Measurements from ENCODE around the gene WNK3.
"Not testable (repeated sequence)": the region's sequence is repeated elsewhere in the genome, so short reads cannot be mapped to it uniquely, and the experiment has no call there.

Gene WNK3

DNA sequence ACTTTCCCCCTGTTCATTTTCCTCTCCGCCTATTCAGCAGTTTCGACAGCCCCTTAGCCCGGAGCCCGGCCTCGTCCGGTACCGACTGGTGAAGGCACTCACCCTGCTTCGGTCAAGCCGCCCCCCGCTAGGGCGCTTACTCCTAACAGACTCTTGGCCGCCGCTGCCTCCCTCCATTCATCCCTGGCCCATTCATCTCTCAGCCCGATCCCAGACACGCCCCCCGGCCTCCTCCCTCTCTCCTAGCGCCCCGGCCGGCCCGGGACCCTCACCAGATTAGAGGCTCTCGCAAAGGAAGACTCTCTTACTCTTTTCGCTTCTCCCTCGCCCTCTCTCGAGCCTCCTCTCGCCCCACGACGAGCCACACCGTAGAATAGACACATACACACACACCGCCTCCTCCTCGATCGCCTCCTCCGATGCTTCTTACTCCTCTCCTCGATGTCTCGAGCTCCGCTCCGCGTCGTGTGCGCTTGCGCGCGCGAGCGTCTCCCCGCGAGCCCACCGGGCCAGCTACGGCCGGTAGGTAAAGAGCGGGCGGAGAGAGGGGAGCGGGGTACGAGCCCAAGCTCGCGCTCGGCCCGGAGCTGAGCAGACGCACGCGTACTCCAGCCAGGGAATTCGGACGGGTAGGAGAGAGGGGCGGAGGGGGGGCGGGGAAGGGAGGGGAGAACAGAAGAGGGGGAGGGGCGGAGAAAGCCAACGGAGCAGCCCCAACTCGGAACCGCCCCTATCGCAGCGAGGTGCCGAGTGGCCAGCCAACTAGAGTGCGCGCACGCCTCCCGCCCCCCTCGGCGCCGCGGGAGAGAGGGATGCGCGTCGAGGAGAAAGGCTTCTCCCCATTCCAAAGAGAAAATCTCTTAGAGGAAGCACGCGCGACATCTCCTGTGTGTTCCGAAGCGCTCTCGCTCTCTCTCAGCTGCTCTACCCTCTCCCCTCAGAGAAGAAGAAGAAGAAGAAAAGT, at the start of gene WNK3:
Gene WNK3 (minus strand): TSS at position 633 of the 964 bp plus-strand sequence.
- DNase-seq (ENCODE audit: low spot score) = no peak

DNA sequence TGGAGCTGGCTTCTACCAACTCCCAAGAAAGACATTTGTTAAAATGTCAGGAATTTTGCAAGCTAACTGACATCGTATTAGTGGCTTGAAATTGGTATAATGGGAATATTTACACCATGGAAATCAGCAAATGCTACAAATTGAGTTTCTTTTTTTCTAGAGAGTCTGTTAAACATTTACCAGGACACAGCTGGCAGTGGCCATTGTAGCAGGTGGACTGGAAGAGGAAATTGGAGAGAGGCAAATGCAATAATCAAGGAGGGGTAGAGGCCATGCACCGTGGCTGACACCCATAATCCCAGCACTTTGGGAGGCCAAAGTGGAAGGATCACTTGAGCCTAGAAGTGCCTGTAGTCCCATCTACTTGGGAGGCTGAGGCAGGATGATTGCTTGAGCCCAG, 49.4 kb upstream of the WNK3 start:
- no peak for DNase-seq (ENCODE audit: low spot score)

DNA sequence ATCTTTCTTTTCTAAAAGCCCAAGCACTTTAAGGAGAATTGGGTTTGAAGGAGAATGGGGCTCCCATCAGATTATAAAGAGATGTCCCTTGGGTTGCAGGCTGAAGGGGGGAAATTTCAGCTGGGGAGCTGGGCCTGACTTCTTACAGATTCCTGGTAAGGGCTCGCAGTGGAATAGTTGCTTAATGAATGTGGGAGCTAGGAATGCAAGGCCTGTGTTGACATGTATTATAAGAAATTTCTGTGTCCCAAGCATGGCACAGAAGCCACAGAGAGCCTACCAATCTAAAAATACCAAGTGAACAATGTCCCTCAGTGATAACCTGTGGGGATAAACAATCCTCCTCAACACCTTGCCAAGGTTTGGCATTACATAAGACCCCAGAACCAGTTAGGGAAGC, 39.3 kb upstream of the WNK3 start:
- no peak for DNase-seq (ENCODE audit: low spot score)

DNA sequence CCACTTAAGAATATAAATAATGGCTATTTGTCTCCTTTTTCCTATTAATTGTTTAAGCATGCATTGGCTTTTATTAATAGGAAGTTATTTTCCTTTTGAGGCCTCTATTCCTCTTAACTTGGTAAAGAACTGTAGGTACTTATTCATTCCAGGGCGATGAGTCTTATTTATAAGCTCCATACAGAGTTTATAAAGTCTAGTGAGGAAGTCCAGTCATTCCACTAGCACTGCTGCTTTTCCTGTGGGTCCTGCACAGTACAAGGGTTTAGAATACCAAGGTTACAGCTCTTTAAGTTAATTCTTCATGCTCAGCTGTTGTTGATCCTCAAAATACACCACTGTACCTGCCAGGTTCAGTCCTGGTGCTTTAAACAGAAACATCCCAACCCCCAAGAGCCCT, 28.5 kb upstream of the WNK3 start:
- DNase-seq (ENCODE audit: low spot score) = peak; percentile 42

DNA sequence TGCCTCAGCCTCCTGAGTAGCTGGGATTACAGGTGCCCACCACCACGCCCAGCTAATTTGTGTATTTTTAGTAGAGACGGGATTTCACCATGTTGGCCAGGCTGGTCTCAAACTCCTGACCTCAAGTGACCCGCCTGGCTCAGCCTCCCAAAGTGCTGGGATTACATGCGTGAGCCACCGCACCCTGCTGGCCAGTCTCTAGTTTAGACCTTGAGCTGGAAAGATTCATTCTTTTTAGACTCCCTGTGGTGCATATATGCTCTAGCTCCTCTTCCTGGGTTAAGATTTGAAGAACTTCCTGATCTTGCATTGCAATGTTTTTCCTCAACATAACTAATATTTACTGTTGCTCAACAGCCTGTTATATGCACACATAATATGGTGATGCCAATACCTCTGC, 26.8 kb upstream of the WNK3 start:
- not testable (repeated sequence) for DNase-seq (ENCODE audit: low spot score)

DNA sequence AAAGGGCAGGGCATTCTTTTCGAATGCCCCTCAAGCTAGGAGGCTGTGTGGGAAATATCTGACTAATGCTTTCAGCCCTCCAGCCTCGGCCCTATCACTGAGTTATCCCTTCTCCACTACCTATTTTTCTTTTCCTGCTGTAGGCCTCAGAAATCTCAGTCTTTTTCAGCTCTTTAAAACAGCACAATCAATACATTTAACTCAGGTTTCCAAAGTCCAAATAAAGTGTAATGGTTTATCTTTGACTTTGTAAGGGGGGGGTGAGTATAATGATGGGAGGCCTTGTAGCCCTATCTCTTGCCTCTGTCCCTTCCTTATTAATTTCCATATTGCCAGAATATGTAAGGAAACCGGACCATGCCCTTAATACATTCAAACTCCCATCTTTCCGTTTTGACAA, 1.6 kb upstream of the WNK3 start:
- DNase-seq (ENCODE audit: low spot score) = no peak

DNA sequence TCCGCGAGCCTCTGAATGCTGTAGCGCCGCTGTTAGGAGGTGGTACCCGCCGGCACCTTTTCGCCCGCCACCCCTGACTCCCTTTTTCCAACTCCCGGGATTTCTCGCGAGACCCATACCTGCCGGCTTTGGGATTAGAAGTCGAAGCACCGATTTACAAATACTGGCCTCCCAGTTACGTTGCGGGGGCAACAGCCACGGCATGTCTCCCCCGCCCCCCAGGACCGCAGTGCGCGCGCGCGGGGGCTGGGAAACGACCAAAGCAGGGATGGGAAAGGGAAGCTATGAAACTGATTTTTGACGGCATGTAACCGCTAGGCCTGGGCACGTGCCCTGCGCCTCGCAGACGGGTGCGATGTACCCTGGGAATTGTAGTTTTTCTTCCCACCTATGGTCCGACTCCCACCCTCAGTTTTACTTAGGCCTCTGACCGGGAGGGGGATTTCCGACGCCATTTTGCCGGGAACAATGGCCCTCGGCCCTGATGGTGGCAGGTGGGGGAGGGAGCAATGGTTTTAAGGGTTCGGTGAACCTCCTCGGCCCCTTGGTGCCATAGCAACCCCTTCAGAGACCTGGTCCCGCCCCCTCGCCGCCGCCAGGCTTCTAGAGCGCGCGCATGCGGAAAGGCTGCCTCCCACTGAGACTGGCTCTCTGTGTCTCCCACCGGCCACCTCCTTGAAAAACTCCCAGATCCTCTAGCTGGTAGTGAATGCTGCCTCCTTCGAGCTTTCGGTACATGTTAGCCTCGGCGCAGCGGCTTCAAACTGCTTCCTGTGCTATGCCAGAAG, 772 bp upstream of the WNK3 start:
- peak; percentile 20 for DNase-seq (ENCODE audit: low spot score)

DNA sequence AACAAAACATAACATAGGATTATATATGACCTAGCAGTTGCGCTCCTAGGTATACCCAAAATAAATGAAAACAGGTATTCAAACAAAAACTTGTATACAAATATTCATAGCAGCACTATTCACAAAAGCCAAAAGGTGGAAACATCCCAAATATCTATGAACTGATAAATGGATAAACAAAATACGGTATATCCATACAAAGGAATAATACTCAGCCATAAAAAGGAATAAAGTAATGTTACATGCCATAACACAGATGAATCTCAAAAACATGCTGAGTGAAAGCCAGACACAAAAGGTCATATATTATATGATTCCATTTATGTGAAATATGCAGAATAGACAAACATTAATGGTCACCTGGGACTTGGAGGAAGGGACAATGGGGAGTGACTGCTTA, 5.2 kb downstream of the WNK3 start:
- DNase-seq (ENCODE audit: low spot score) = no peak

DNA sequence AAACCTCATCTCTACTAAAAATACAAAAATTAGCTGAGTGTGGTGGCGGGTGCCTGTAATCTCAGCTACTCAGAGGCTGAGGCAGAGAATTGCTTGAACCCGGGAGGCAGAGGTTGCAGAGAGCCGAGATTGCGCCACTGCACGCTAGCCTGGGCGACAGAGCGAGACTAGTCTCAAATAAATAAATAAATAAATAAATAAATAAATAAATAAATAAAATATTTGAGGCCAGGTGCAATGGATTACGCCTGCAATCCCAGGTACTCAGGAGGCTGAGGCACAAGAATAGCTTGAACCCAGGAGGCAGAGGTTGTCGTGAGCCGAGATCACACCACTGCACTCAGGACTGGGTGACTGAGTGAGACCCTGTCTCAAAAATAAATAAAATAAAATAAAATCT, 20.5 kb downstream of the WNK3 start:
- DNase-seq (ENCODE audit: low spot score) = not testable (repeated sequence)

DNA sequence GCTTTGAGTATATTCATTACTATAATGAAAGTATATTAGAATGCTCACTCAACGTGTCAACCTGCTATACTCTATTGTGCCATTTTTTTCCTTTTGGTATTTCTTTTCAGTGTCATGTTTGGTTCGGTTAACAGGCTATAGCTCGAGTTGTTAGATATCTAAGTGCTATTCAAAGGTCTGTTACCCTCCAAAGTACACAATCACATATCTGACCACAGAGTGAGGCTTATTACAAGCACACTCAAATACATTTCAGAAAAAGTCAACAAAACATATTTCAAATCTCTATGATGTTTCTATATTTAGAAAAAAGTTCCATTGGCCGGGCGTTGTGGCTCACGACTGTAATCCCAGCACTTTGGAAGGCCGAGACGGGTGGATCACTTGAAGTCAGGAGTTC, 32.8 kb downstream of the WNK3 start:
- no peak for DNase-seq (ENCODE audit: low spot score)

DNA sequence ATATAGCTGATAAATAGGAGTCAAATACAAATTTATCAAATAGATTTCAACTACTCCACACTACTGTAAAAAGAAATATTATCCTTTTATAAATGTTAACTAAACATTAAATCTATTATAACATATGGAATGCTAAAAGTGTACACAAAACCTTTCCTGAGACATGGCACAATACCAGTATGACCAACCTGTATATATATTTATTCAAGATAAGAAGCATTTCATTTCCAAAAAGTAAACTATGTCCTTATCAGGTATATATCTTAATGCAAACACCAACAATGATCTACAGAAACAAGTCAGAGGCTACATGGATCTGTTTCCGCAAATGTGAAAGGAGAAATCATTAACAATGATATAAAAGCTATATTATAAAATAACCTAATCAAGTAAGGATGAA, 37.8 kb downstream of the WNK3 start:
- no peak for DNase-seq (ENCODE audit: low spot score)

DNA sequence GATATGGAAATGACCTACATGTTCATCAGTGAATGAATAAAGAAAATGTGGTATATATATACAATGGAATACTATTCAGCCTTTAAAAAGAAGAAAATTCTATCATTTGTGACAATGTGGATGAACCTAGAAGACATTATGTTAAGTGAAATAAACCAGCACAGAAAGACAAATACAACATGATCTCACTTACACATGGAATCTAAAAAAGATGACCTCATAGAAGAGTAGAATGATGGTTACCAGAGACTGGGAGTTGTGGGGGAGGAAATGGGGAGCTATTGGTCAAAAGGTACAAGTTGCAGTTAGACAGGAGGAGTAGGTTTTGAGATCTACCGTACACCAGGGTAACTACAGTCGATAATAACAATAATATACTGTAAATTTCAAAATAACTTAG, 51.5 kb downstream of the WNK3 start:
- DNase-seq (ENCODE audit: low spot score) = no peak

DNA sequence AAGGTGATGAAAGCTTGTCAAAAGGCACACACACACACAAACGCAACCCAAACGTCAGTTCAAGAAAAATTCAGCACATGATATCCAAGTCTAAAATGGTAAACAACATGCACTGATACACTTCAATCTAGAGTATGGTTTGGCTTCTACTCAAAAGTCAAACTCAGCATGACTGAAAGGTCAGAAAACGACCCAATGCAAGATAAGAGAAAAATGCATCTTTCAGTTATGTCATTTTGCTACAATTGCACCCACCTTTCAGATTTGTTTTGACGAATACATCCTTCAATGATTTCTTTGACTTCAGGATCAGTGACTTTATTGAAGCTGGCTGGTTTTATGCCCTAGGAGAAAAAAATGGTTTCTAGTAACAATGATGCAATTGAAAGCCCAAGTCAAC, 56.3 kb downstream of the WNK3 start:
- no peak for DNase-seq (ENCODE audit: low spot score)

DNA sequence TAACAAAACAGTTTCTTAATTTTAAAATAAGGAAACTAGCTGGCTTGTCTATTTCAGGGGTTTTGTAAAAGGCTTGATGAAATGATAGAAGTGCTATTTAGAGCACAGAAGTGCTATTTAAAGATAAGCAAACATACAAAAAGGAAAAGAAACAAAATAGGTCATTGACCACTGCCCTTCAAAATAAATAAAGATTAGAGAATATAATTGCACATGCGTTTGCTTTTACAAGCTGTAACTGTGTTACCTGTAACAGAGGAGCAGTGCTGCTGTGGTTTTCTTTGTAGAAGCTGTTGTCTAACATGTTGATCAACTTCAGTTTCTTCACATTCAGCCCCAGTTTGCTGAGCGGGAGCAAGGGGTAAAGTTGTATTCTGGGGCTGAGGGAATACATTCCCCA, 63.5 kb downstream of the WNK3 start:
- DNase-seq (ENCODE audit: low spot score) = no peak

DNA sequence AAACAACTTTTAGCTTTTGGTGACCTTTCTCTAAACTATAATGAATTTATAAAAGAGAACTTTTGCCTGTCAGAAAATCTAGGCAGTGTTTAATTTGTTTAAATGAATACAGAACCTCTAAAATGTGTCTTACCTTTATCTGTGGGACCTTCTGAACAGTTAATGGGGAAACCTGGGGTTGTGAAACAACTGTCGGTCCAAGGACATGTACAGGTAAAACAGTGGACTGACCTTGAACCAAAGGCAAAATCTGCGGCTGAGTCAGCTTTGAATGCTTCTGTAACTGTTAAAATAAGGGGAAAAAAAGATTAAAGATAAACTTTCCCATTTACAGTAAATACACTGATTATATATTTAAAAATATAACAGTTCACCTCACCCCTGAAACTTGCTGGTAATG, 65.1 kb downstream of the WNK3 start:
- DNase-seq (ENCODE audit: low spot score) = no peak

DNA sequence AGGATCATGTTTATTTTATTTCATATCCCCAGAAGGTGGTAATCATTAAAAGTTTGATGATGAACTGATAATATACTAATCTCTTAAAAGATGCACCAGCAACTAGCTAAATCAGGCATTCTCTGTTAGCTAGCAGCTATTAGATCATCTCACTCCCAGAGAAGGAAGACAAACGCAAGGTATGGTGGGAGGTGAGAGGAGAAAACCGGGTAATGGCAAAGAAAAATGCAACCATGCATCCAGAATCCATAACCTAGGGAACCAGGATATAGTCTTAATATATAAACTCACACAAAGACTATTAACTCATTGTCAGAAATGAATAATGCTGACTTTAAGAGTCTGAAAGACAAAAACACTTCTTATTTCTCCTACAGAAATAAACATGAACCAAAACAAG, 66.1 kb downstream of the WNK3 start:
- no peak for DNase-seq (ENCODE audit: low spot score)

DNA sequence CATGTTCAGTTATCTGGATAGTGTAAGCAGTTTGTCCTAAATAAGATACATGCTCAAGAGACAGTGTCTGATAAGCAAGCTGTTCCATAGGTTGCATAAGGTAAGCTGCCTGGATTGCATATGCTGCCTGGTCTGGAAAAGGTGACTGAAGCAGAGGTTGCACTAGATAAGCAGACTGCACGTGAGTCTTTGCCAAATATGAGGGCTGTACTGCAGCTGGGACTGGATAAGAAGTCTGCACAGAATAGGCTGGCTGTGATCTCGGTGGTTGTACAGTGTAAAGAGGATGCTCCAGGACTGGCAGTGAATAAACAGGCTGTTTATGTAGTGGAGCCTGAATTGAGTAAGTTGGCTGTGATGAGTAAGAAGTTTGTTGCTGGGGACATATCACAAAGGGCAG, 68.9 kb downstream of the WNK3 start:
- DNase-seq (ENCODE audit: low spot score) = no peak

DNA sequence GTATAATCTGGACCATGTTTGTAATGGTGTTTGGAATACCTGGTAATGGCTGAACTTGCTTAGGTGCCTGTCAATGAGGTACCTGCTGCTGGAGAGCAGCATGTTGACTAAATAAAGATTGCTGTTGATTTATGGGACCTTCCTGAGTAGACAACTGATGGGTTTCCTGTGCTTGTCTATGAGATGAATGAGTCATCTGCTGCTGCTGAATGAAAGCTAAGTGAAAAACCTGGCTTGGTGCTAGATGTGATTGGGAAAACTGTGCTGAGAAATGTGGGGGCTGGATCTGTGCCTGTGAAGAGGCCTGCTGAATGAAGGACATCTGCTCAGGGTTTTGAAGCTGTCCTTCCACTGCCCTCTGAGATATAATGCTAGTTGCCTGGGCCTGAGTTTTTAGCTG, 69.6 kb downstream of the WNK3 start:
- no peak for DNase-seq (ENCODE audit: low spot score)

DNA sequence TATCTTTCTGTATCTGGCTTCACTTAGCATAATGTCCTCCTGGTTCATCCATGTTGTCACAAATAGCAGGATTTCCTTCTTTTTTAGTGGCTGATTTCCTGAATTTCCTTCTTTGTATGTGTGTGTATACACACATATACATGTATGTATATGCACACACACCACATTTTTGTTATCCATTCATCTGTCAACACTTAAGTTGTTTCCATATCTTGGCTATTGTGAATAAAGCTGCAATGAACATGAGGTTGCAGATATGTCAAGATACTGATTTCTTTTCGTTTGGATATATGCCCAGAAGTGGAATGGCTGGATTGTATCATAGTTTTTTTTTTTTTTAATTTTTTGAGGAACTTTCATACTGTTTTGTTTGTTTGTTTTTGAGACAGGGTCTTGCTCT, 76.2 kb downstream of the WNK3 start:
- DNase-seq (ENCODE audit: low spot score) = no peak

DNA sequence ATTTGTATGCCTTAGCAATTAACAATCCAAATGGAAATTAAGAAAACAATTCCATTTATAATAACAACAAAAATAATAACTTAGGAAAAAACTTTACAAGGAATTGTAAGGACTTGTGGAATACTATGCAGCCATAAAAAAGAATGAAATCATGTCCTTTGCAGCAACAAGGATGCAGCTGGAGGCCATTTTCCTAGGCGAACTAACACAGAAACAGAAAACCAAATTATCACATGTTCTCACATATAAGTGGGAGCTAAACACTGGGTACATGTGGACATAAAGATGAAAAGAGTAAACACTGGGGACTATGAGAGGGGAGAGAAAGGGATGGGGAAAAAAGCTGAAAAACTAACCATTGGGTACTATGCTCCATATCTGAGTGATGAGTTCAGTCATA, 77.4 kb downstream of the WNK3 start:
- DNase-seq (ENCODE audit: low spot score) = no peak

DNA sequence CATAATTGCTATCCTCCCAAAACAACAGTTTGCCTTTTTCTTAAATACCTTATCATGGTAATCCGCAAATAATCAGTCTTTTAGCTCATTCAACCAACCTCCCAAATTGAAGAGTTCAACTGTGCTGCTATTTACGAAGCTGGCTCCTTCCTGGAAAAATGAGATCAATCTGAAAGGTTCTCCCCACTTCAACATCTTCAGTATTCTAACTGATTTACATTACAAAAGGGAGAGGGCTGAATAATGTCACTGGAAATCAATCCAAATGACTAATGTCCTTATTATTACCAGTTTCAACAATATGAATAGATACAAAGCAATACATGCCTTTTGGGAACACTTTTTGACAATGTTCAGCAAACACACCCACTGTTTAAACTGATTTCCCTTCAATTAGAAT, 86.2 kb downstream of the WNK3 start:
- DNase-seq (ENCODE audit: low spot score) = no peak

DNA sequence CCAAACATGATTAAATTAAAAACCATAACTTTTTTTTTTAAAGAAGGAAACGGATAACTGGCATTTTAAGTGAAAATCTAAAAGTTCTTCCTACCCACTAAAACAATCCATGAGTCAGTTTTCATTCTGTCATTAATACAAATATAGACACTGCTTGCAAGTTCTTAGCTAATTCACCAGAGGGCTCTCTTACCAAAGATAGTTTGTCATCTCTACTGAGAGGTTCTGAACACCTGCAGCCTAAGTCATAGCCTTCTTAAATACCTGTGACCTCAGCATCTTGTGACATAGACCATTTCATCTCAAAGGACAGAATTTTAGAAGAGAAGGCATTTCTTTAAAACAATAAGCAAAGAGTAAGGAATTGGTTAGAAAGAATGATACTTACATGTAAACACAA, 109.5 kb downstream of the WNK3 start:
- peak; percentile 10 for DNase-seq (ENCODE audit: low spot score)

DNA sequence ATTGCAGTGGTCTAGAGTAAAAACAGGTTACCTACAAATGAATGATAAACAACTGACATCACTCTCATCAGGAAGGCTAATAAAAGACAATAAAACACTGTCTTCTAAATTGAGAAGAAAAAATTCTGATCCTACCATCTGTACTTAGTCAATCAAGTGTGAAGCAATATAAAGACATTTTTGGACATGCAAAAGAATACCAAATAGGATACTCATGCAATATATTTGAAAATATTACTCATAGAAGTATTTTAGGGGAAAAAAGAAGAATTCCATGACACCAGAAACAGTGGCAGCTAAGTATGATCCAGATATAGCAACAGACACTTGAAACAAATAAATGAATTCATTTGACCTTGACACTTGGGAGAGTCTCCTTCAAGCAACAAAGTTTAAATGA, 111.0 kb downstream of the WNK3 start:
- no peak for DNase-seq (ENCODE audit: low spot score)
